SK-N-SH (cell line): Measurements from ENCODE around the gene PHF3. TPM values are rescaled to one million over a fixed set of nuclear protein-coding genes. Genes with fewer than 3 reads are reported as not detected.
"Not testable (repeated sequence)": the region's sequence is repeated elsewhere in the genome, so short reads cannot be mapped to it uniquely, and the experiment has no call there.

ENCODE experiments used
- CTCF ChIA-PET: fragments of 300-600, 350-600 bp; formaldehyde crosslinking; extraction: SDS; loops from one replicate; lab custom pipeline; 2021; lab: Yijun Ruan, JAX
- POLR2A ChIA-PET: fragments of 350-600 bp; sonication (Branson Sonifier 250); formaldehyde crosslinking; extraction: SDS; loops from one replicate; lab custom pipeline; 2020; ENCODE audit warnings: antibody characterized with exemption, inconsistent platforms; lab: Yijun Ruan, JAX
- DNase-seq: peaks from one replicate; pipeline ENCODE4 v3.0.0; 2012
- H2AFZ ChIP-seq: fragments of 200-600 bp; sonication (generic); 2 replicates; pipeline ENCODE4 v1.8.1; 2016; ENCODE audit warnings: antibody characterized with exemption, mild to moderate bottlenecking, low read depth
- H3F3A ChIP-seq: fragments of 200-600 bp; sonication (generic); replicated peaks from 2 replicates; pipeline ENCODE3; 2016; ENCODE audit warnings: antibody characterized with exemption, mild to moderate bottlenecking; ENCODE audit not compliant: insufficient read depth
- H3K27ac ChIP-seq, 2 experiments: fragments of 200-500 bp in 1 of 2; fragments of 200-600 bp in 1 of 2; sonication (Bioruptor generic) in 1 of 2; sonication (generic), shearing (Covaris generic) in 1 of 2; 2 replicates each; pipeline versions ENCODE4 v1.5.1 to v1.6.1; 2014 to 2016; ENCODE audit warnings: low read depth in 2 of 2, inconsistent platforms in 1 of 2, low read length in 1 of 2, mild to moderate bottlenecking in 1 of 2, mixed read lengths in 1 of 2
- H3K27me3 ChIP-seq: fragments of 200-600 bp; sonication (generic), shearing (Covaris generic); 2 replicates; pipeline ENCODE4 v1.6.1; 2016; ENCODE audit warnings: mixed run types; ENCODE audit not compliant: insufficient read depth
- H3K36me3 ChIP-seq, 2 experiments: fragments of 200-500 bp in 1 of 2; fragments of 200-600 bp in 1 of 2; sonication (Bioruptor generic) in 1 of 2; sonication (generic) in 1 of 2; replicated peaks in 1 of 2; 2 replicates each; pipeline versions ENCODE3 to v1.5.1; 2014 to 2016; ENCODE audit warnings: low read length in 1 of 2, mild to moderate bottlenecking in 1 of 2; ENCODE audit not compliant: insufficient read depth in 2 of 2, control insufficient read depth in 1 of 2
- H3K4me1 ChIP-seq, 2 experiments: fragments of 200-500 bp in 1 of 2; fragments of 200-600 bp in 1 of 2; sonication (Bioruptor generic) in 1 of 2; sonication (generic), shearing (Covaris generic) in 1 of 2; 2 replicates each; pipeline versions ENCODE4 v1.5.1 to v1.6.1; 2014 to 2016; ENCODE audit warnings: low read depth in 1 of 2, low read length in 1 of 2, mixed run types in 1 of 2; ENCODE audit not compliant: insufficient read depth in 2 of 2, control insufficient read depth in 1 of 2
- H3K4me2 ChIP-seq: fragments of 200-600 bp; sonication (generic), shearing (Covaris generic); 2 replicates; pipeline ENCODE4 v1.6.1; 2017; ENCODE audit warnings: mixed run types
- H3K4me3 ChIP-seq, 2 experiments: fragments of 200-500 bp in 1 of 2; fragments of 200-600 bp in 1 of 2; sonication (Bioruptor generic) in 1 of 2; sonication (generic), shearing (Covaris generic) in 1 of 2; 2 replicates each; pipeline versions ENCODE4 v1.5.1 to v1.8.1; 2014 to 2016; ENCODE audit warnings: low read depth in 2 of 2, inconsistent platforms in 1 of 2, low read length in 1 of 2, mild to moderate bottlenecking in 1 of 2, mixed read lengths in 1 of 2, moderate library complexity in 1 of 2
- H3K79me2 ChIP-seq: fragments of 200-600 bp; sonication (generic); 2 replicates; pipeline ENCODE4 v1.8.1; 2017; ENCODE audit warnings: mild to moderate bottlenecking; ENCODE audit not compliant: insufficient read depth
- H3K9ac ChIP-seq: fragments of 200-600 bp; sonication (generic); 2 replicates; pipeline ENCODE4 v1.6.1; 2017; ENCODE audit warnings: mixed run types
- H3K9me2 ChIP-seq: fragments of 200-600 bp; sonication (generic); 2 replicates; pipeline ENCODE4 v1.6.1; 2017; ENCODE audit warnings: mixed run types
- H3K9me3 ChIP-seq: fragments of 200-600 bp; sonication (generic); 2 replicates; pipeline ENCODE4 v1.6.1; 2017; ENCODE audit warnings: mixed run types, mild to moderate bottlenecking, moderate library complexity
- H4K20me1 ChIP-seq: fragments of 200-600 bp; sonication (generic); 2 replicates; pipeline ENCODE4 v1.6.1; 2017; ENCODE audit warnings: mild to moderate bottlenecking, mixed run types; ENCODE audit not compliant: insufficient read depth
- EZH2phosphoT487 ChIP-seq: fragments of 200-600 bp; sonication (generic); IDR thresholded peaks from 2 replicates; pipeline ENCODE4 v1.6.1; 2017; ENCODE audit warnings: low read depth, mixed run types, mild to moderate bottlenecking, antibody characterized with exemption, moderate library complexity, borderline replicate concordance
- FOSL2 ChIP-seq: IDR thresholded peaks from 2 replicates; pipeline ENCODE4 v1.4.0; 2012; ENCODE audit warnings: low read depth, mild to moderate bottlenecking, moderate library complexity, borderline replicate concordance
- FOXM1 ChIP-seq: IDR thresholded peaks from 2 replicates; pipeline ENCODE4 v1.4.0; 2012; ENCODE audit warnings: low read depth, mild to moderate bottlenecking
- GATA2 ChIP-seq: sonication (generic); formaldehyde crosslinking; IDR thresholded peaks from 2 replicates; pipeline ENCODE4 v1.5.0; 2020; ENCODE audit warnings: mild to moderate bottlenecking, missing genetic modification reagents
- RCOR1 ChIP-seq: fragments of 150-350 bp; IDR thresholded peaks from 2 replicates; pipeline ENCODE4 v1.6.1; 2017; ENCODE audit warnings: antibody characterized with exemption, low read length
- SMC3 ChIP-seq: IDR thresholded peaks from 2 replicates; pipeline ENCODE4 v1.6.1; 2012; ENCODE audit warnings: low read depth, low read length, improper control_type of control experiment
- TEAD4 ChIP-seq: IDR thresholded peaks from 2 replicates; pipeline ENCODE4 v1.4.0; 2012; ENCODE audit warnings: mild to moderate bottlenecking, borderline replicate concordance; ENCODE audit not compliant: insufficient read depth
- WGBS: methylation state at CpG from one replicate; pipeline ENCODE4 v1.1.6; 2017; ENCODE audit warnings: low lambda C conversion rate; 5-methylcytosine and 5-hydroxymethylcytosine counted together
- polyA plus RNA-seq, 3 experiments: library from polyadenylated mRNA; depleted of rRNA; stranded (reverse); fragments of >200 nt; gene quantifications; 2 replicates each; pipeline ENCODE4 v1.2.3, GENCODE V29; 2012

The PHF3 gene
- polyA plus RNA-seq, 1 of the 3 experiments (the other 2 are of a cell fraction), result 4.4 TPM

DNA sequence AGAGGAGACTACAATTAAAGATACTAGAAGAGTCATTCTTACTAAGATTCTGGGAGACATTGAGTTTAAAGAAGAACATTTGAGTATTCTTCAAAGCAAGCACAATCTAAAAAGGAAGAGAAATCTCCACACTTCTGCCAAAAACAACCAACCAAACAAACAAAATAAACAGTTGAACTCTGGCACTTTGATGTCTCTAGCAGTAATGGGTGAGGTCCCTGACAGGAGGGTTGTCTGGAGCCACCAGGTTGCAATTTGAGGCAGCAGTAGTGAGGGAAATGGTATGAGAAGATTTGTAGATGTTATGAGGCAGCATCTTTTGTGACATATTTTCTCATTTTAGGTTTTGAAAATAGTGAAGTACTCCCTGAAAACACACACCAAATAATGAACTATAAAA, 108.1 kb downstream of the PHF3 start (continued):
- no peak for TF ChIP-seq SMC3
- no peak for TF ChIP-seq FOXM1
- no peak for TF ChIP-seq FOSL2

DNA sequence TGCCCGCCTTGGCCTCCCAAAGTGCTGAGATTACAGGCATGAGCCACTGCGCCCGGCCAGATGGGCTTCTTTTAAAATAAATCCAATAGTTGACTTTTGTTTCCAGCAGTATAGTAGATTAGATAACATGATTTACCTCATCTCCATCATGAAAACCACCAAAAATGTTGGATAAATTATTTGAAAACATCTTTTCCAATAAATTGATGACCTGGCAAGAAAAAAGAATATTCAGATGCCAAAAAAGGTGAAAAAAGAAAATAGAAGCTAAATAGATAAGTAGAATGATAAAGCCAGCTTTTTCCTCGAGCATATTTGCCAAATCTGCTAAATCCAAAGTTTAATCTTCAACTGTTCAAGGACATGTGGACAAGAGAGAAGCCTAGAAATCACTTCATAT, 109.2 kb downstream of the PHF3 start:
- Histone ChIP-seq H3K9me3 (no peaks in the 10 kb centered on the region), H4K20me1 (no peaks in the 10 kb centered on the region), H3K4me1 (no peaks in the 10 kb centered on the region; a peak in 1 of 4 replicates), H3K27ac (no peak overlapping the region), H3K9me2 (no peaks in the 10 kb centered on the region), H3K79me2 (no peaks in the 10 kb centered on the region), H3K36me3 (no peaks in the 10 kb centered on the region), H3K4me3 (no peak overlapping the region), H2AFZ (no peak overlapping the region), H3K4me2 (no peak overlapping the region), H3K27me3 (no peaks in the 10 kb centered on the region), H3K9ac (no peak overlapping the region), H3F3A (peaks cover 11% of the 10 kb centered on the region)
- ChIA-PET POLR2A (no interaction called here), CTCF (interaction anchor here (0.8 to 1.0 kb wide), 2 partner anchors 8 to 20 kb away, joined by 3 read pairs; no protein-coding TSS in a partner anchor)
- WGBS, result 72% methylated on average over 4 of the region's 4 CpGs
- TF ChIP-seq RCOR1, result no peak
- DNase-seq, result no peak

DNA sequence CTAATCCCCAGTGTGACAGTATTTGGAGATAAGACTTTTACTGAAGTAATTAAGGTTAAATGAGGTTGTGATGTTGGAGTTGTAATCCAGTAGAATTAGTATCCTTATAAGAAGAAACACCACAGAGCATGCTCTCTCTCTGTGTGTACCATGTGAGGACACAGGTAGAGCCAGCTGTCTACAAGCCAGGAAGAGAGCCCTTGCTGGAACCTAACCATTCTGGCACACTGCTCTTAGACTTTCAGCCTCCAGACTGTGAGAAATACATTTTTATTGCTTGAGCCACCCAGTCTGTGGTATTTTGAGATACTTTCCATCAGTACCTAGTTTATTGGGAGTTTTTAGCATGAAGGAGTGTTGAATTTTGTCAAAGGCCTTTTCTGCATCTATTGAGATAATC, 110.2 kb downstream of the PHF3 start:
- Histone ChIP-seq H3K79me2 (no peaks in the 10 kb centered on the region), H3K36me3 (no peaks in the 10 kb centered on the region), H3K27me3 (no peaks in the 10 kb centered on the region), H3K4me1 (no peaks in the 10 kb centered on the region), H3K4me3 (no peak overlapping the region), H2AFZ (no peak overlapping the region), H3K27ac (no peak overlapping the region), H3F3A (peaks cover 4% of the 10 kb centered on the region), H3K4me2 (no peak overlapping the region), H4K20me1 (no peaks in the 10 kb centered on the region), H3K9ac (no peak overlapping the region), H3K9me2 (no peaks in the 10 kb centered on the region), H3K9me3 (no peaks in the 10 kb centered on the region)
- no peak for DNase-seq
- ChIA-PET CTCF (interaction anchor here (1.0 kb wide), 1 partner anchor 7 kb away, joined by 3 read pairs; no protein-coding TSS in a partner anchor), POLR2A (no interaction called here)
- TF ChIP-seq GATA2, result no peak

DNA sequence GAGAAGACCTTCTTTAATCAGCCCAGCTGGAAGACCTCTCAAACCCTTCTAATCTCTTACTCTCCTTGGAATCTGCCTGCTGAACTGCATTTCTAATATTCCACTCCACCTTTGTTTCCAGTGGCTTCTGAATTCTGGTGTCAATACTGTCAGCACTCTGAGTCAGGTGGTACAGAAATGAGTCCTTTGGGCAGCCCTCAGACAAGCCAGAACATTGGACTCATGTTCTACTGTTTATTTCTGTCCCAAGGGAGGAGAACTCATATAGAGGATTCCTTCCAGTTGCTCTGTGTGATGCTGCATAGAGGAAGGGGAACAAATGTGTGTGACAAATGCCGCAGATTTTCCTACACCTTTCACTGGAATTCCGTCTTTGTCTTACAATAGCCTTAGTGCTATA, 114.8 kb downstream of the PHF3 start:
- no peak for DNase-seq
- H3K36me3 ChIP-seq, result no peaks in the 10 kb centered on the region
- CTCF ChIA-PET, result interaction anchor here (0.9 to 1.4 kb wide), 2 partner anchors 9 to 152 kb away, joined by 3 read pairs; no protein-coding TSS in a partner anchor
- WGBS, result 85% methylated on average over 2 of the region's 2 CpGs
- no peak overlapping the region for H3K4me3 ChIP-seq
- TF ChIP-seq GATA2 (no peak), TEAD4 (no peak), EZH2phosphoT487 (no peak)
- no peaks in the 10 kb centered on the region for H4K20me1 ChIP-seq
- no peak overlapping the region for H3K27ac ChIP-seq
- H3K9ac ChIP-seq, result no peak overlapping the region
- POLR2A ChIA-PET, result no interaction called here
- no peak overlapping the region for H2AFZ ChIP-seq
- H3K9me3 ChIP-seq, result no peaks in the 10 kb centered on the region
- no peak overlapping the region for H3K4me2 ChIP-seq
- H3K4me1 ChIP-seq, result no peaks in the 10 kb centered on the region
- no peaks in the 10 kb centered on the region for H3K27me3 ChIP-seq
- H3K79me2 ChIP-seq, result no peaks in the 10 kb centered on the region
- H3K9me2 ChIP-seq, result no peaks in the 10 kb centered on the region
- no peaks in the 10 kb centered on the region for H3F3A ChIP-seq

DNA sequence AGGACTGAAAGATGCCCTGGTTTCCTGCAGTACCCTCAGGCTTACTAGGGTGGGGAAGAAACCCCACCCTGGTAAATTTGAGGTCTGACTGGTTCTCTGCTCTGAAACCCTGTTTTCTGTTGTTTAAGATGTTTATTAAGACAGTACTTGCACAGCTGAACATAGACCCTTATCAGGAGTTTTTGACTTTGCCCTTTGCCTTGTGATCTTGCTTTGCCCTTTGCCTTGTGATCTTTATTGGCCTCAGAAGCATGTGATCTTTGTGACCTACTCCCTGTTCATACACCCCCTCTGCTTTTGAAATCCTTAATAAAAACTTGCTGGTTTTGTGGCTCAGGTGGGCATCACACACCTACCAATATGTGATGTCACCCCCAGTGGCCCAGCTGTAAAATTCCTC, 121.7 kb downstream of the PHF3 start:
- H2AFZ ChIP-seq, POLR2A ChIA-PET: not testable (repeated sequence)
- CTCF ChIA-PET, result interaction anchor here (1.7 kb wide), 1 partner anchor 45 kb away, joined by 5 read pairs; no protein-coding TSS in a partner anchor

More for the DNA sequence above, 121.7 kb downstream of the PHF3 start:
- not testable (repeated sequence) for H3K4me3 ChIP-seq, H3K9ac ChIP-seq, H3K4me1 ChIP-seq, H3K27me3 ChIP-seq, H3K36me3 ChIP-seq, H3K27ac ChIP-seq, H3K9me2 ChIP-seq, H3F3A ChIP-seq, H3K4me2 ChIP-seq, H3K79me2 ChIP-seq, DNase-seq, H4K20me1 ChIP-seq
- peaks cover 11% of the 10 kb centered on the region for H3K9me3 ChIP-seq
